HG03095 (cell line): ENCODE results near the gene IL21R.

Source experiments
- ATAC-seq: cut with Tn5 transposase; IDR thresholded peaks from one replicate; pipeline ENCODE4 v1.9.1; 2021; ENCODE audit warnings: moderate library complexity; ENCODE audit not compliant: unreplicated experiment

The IL21R gene

GRCh38 chr16:27401768-27402568, at the start of gene IL21R:
Gene IL21R, plus strand, starts transcription at chr16:27402174. Its CDS starts 27,898 bp downstream, at chr16:27430072.
- ATAC-seq, result peak; percentile 47

GRCh38 chr16:27353853-27354252, 48.1 kb upstream of the IL21R start:
- no peak for ATAC-seq

GRCh38 chr16:27355610-27356009, 46.4 kb upstream of the IL21R start:
- ATAC-seq, result no peak

- no peak for ATAC-seq
Measured at GRCh38 chr16:27356794-27357193, 45.2 kb upstream of the IL21R start.

- ATAC-seq, result no peak
Measured at GRCh38 chr16:27359051-27359450, 42.9 kb upstream of the IL21R start.

GRCh38 chr16:27359615-27360014, 42.4 kb upstream of the IL21R start:
- no peak for ATAC-seq

- ATAC-seq, result no peak
Measured at GRCh38 chr16:27361987-27362386, 40.0 kb upstream of the IL21R start.

- ATAC-seq, result no peak
Measured at GRCh38 chr16:27362570-27363245, 39.3 kb upstream of the IL21R start.

GRCh38 chr16:27363246-27363632, 38.7 kb upstream of the IL21R start:
- ATAC-seq, result no peak

GRCh38 chr16:27363797-27364196, 38.2 kb upstream of the IL21R start:
- ATAC-seq, result no peak

GRCh38 chr16:27364493-27365141, 37.4 kb upstream of the IL21R start:
- ATAC-seq, result no peak

GRCh38 chr16:27365142-27366089, 36.6 kb upstream of the IL21R start:
- ATAC-seq, result no peak

GRCh38 chr16:27366687-27367460, 35.1 kb upstream of the IL21R start:
- ATAC-seq, result peak; percentile 23

- ATAC-seq, result peak; percentile 55
Measured at GRCh38 chr16:27367461-27368357, 34.3 kb upstream of the IL21R start.

- ATAC-seq, result no peak
Measured at GRCh38 chr16:27368358-27368722, 33.6 kb upstream of the IL21R start.

- ATAC-seq, result no peak
Measured at GRCh38 chr16:27369806-27370205, 32.2 kb upstream of the IL21R start.

- no peak for ATAC-seq
Measured at GRCh38 chr16:27370318-27370717, 31.7 kb upstream of the IL21R start.

- no peak for ATAC-seq
Measured at GRCh38 chr16:27373312-27373711, 28.7 kb upstream of the IL21R start.

GRCh38 chr16:27374221-27374803, 27.7 kb upstream of the IL21R start:
- peak; percentile 31 for ATAC-seq
